Measurements from ENCODE around the gene CDRT4.
"Not testable (repeated sequence)": the region's sequence is repeated elsewhere in the genome, so short reads cannot be mapped to it uniquely, and the experiment has no call there.

Gene CDRT4

DNA sequence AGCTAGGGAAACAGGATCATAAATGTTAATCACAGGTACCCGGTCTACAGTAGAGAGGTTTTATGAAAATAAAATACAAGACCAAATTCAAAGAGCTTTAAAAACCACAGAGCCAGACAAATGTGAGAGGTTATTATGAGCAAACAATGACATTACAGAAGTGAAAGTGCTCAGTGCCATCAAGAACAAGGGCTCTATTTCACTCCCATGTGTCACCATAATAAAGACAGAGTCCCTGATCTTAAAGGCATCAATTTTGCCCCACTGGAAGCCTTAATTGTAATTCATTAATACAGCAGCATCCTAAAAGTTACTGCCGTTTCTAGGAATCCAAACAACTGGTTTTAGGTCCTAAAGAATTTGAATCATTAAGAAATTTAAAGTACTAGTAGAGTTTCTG lies 43.7 kb upstream of the CDRT4 start:
- CTCF ChIA-PET, result no interaction called here
- no peak for DNase-seq (ENCODE audit: low spot score)
- no peak overlapping the region for H3K27ac ChIP-seq
- POLR2A ChIA-PET (ENCODE audit: low non-redundant PET), result no interaction called here
- TF ChIP-seq CTCF (conservative IDR thresholded peaks at IDR 0.05; ENCODE audit: low read depth), result no peak

DNA sequence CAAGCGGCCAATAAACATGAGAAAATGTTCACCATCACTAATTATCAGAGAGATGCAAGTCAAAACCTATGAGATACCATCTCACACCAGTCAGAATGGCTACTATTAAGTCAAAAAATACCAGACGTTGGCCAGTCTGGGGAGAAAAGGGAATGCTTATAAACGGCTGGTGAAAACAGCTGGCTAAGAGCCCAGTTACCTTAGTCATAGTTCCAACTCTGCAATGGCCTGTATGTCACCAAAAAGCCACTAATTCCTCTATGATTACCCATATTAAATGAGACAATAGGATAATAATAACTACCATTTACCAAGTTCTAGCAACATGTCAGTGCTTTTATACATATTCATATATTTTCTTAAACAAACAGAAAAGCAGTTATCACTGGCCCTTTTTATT lies 42.9 kb upstream of the CDRT4 start:
- CTCF ChIA-PET, result interaction anchor here (0.6 kb wide), 2 partner anchors 68 to 76 kb away, joined by 3 to 4 read pairs; no protein-coding TSS in a partner anchor
- DNase-seq (ENCODE audit: low spot score), result no peak
- no peak for TF ChIP-seq CTCF (conservative IDR thresholded peaks at IDR 0.05; ENCODE audit: low read depth)
- POLR2A ChIA-PET (ENCODE audit: low non-redundant PET), result no interaction called here
- H3K27ac ChIP-seq, result no peak overlapping the region

DNA sequence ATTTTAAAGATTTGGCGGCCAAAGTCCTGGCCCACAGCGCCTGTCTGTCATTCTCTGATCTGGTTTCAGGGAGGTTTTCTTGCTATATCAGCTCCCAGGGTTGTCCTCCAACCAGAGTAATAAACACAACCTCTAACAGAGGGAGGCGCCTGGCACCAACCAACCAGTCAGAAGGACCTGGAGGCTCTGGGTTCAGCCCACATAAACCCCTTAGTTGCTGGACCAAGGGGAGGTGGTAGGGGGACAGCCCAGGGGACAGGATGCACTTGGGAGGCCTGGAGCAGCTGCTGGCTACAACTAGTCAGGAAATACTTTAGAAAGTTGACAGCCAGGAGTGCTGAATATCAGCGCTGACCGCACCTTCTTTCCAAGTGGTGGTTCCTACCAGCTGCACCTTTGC lies 41.7 kb upstream of the CDRT4 start:
- ChIA-PET CTCF (no interaction called here), POLR2A (ENCODE audit: low non-redundant PET) (no interaction called here)
- DNase-seq (ENCODE audit: low spot score), result no peak
- TF ChIP-seq CTCF (conservative IDR thresholded peaks at IDR 0.05; ENCODE audit: low read depth), result no peak
- H3K27ac ChIP-seq, result no peak overlapping the region

DNA sequence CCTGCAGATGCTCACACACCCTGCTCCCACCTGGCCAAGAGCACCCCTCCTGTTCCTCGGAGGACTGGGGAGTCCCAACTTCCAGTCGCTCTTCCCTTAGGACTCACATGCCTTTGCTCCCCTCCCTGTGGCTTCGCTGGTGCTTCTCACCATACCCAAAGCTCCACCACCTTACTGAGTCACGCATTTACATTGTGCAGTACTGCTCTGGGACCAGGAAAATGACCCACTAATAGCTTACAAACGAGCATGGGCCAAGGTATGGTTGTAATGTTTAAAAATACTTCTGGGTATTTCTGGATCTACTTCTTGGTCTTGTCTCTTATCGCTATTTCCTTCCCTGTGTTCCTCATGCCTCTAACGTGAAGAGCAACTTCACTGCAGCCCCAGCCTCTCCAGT lies 41.0 kb upstream of the CDRT4 start:
- CTCF ChIA-PET, result no interaction called here
- no peak for TF ChIP-seq CTCF (conservative IDR thresholded peaks at IDR 0.05; ENCODE audit: low read depth)

GRCh38 chr17:15507896-15508295 lies 40.5 kb upstream of the CDRT4 start:
- POLR2A ChIA-PET (ENCODE audit: low non-redundant PET), result no interaction called here
- DNase-seq (ENCODE audit: low spot score), result no peak
- CTCF ChIA-PET, result no interaction called here
- H3K27ac ChIP-seq, result no peak overlapping the region
- no peak for TF ChIP-seq CTCF (conservative IDR thresholded peaks at IDR 0.05; ENCODE audit: low read depth)

More for the DNA sequence above, 41.0 kb upstream of the CDRT4 start:
- POLR2A ChIA-PET (ENCODE audit: low non-redundant PET), result no interaction called here
- DNase-seq (ENCODE audit: low spot score), result no peak
- no peak overlapping the region for H3K27ac ChIP-seq

DNA sequence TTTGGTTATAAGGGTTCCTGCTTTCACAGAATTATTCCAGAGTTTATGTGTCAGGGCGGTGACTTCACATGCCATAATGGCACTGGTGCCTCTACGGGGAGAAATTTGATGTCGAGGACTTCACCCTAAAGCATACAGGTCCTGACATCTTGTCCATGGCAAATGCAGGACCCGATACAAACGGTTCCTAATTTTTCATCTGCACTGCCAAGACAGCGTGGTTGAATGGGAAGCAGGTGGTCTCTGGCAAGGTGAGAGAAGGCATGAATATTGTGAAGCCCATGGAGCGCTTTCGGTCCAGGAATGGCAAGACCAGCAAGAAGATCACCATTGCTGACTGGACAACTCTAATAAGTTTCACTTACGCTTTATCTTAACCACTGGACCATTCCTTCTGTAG lies 39.6 kb upstream of the CDRT4 start:
- no peak overlapping the region for H3K27ac ChIP-seq
- ChIA-PET POLR2A (ENCODE audit: low non-redundant PET) (no interaction called here), CTCF (no interaction called here)
- DNase-seq (ENCODE audit: low spot score), result no peak
- TF ChIP-seq CTCF (conservative IDR thresholded peaks at IDR 0.05; ENCODE audit: low read depth), result no peak

DNA sequence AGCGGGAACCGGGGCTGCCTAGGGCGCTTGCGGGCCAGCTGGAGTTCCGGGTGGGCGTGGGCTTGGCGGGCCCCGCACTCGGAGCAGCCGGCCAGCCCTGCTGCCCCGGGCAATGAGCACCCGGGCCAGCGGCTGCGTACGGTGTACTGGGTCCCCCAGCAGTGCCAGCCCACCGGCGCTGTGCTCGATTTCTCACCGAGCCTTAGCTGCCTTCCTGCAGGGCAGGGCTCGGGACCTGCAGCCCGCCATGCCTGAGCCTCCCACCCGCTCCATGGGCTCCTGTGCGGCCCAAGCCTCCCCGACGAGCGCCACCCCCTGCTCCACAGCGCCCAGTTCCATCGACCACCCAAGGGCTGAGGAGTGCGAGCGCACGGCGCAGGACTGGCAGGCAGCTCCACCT lies 38.3 kb upstream of the CDRT4 start:
- DNase-seq (ENCODE audit: low spot score); H3K27ac ChIP-seq; POLR2A ChIA-PET (ENCODE audit: low non-redundant PET): not testable (repeated sequence)
- CTCF ChIA-PET, result interaction anchor here (1.2 kb wide), 1 partner anchor 248 kb away, joined by 4 read pairs; no protein-coding TSS in a partner anchor
